HG02870 (cell line): ENCODE results near the gene PAK2.
"Not testable (repeated sequence)": the region's sequence is repeated elsewhere in the genome, so short reads cannot be mapped to it uniquely, and the experiment has no call there.

Experiments used
- ATAC-seq: cut with Tn5 transposase; IDR thresholded peaks from one replicate; pipeline ENCODE4 v1.9.1; 2021; ENCODE audit warnings: mild to moderate bottlenecking, moderate library complexity; ENCODE audit not compliant: unreplicated experiment

The PAK2 gene

GRCh38 chr3:196842567-196843434, 103.1 kb downstream of the PAK2 start:
- ATAC-seq, result no peak

GRCh38 chr3:196843435-196844110, 103.9 kb downstream of the PAK2 start:
- ATAC-seq, result no peak

- ATAC-seq, result not testable (repeated sequence)
Observed at GRCh38 chr3:196844235-196845219, 104.9 kb downstream of the PAK2 start.

- ATAC-seq, result not testable (repeated sequence)
Observed at GRCh38 chr3:196848375-196848774, 108.7 kb downstream of the PAK2 start.

GRCh38 chr3:196849180-196849741, 109.6 kb downstream of the PAK2 start:
- no peak for ATAC-seq

- ATAC-seq, result not testable (repeated sequence)
Observed at GRCh38 chr3:196863000-196863399, 123.3 kb downstream of the PAK2 start.

- no peak for ATAC-seq
Observed at GRCh38 chr3:196867155-196867506, 127.5 kb downstream of the PAK2 start.

GRCh38 chr3:196867507-196868296, 128.0 kb downstream of the PAK2 start, which contains the start of gene SENP5:
TSS of gene SENP5 (plus strand) at chr3:196867920. CDS start at chr3:196885182, 17,262 bp downstream.
- ATAC-seq, result peak; percentile 72

GRCh38 chr3:196868297-196868661, 128.6 kb downstream of the PAK2 start:
- peak; percentile 25 for ATAC-seq

GRCh38 chr3:196872316-196872715, 132.7 kb downstream of the PAK2 start:
- ATAC-seq, result no peak

- not testable (repeated sequence) for ATAC-seq
Observed at GRCh38 chr3:196874511-196875094, 134.9 kb downstream of the PAK2 start.

GRCh38 chr3:196875258-196875657, 135.6 kb downstream of the PAK2 start:
- ATAC-seq, result no peak
